HL-60 (cell line): ENCODE measurements around the gene AXIN1.

Experiments
- DNase-seq, 2 experiments: peaks; one replicate each; pipeline ENCODE4 v3.0.0-alpha.2; 2010 to 2020; ENCODE audit warnings: low read depth in 1 of 2, low spot score in 1 of 2
- H3K27ac ChIP-seq: fragments of 250-450 bp; sonication (Bioruptor Pico); replicated peaks from 2 replicates; pipeline ENCODE4 v1.5.1; 2020; ENCODE audit warnings: mild to moderate bottlenecking, moderate library complexity
- H3K27me3 ChIP-seq: fragments of 250-450 bp; sonication (Bioruptor Pico); 2 replicates; pipeline ENCODE4 v1.5.1; 2021; ENCODE audit warnings: mild to moderate bottlenecking, moderate library complexity; ENCODE audit not compliant: insufficient read depth, poor library complexity, severe bottlenecking
- H3K4me3 ChIP-seq: replicated peaks from 2 replicates; pipeline ENCODE4 v1.5.1; 2011; ENCODE audit warnings: mild to moderate bottlenecking, control low read depth, low read length; ENCODE audit not compliant: insufficient read depth
- GABPA ChIP-seq: IDR thresholded peaks from 2 replicates; pipeline ENCODE4 v1.6.1; 2012; ENCODE audit warnings: low read depth
- POLR2AphosphoS5 ChIP-seq: IDR thresholded peaks from 2 replicates; pipeline ENCODE4 v1.6.1; 2012; ENCODE audit warnings: low read depth
- REST ChIP-seq: IDR thresholded peaks from 2 replicates; pipeline ENCODE4 v1.6.1; 2012; ENCODE audit warnings: low read depth; ENCODE audit not compliant: insufficient replicate concordance
- SPI1 ChIP-seq: IDR thresholded peaks from 2 replicates; pipeline ENCODE4 v1.6.1; 2012; ENCODE audit warnings: low read depth, mild to moderate bottlenecking, borderline replicate concordance
- TF ChIP-seq, protein P1 (sequence below): IDR thresholded peaks from one replicate; pipeline ENCODE4 v1.5.1; 2011; ENCODE audit warnings: low read length, control low read depth, inconsistent platforms; ENCODE audit not compliant: insufficient read depth

Gene AXIN1

DNA sequence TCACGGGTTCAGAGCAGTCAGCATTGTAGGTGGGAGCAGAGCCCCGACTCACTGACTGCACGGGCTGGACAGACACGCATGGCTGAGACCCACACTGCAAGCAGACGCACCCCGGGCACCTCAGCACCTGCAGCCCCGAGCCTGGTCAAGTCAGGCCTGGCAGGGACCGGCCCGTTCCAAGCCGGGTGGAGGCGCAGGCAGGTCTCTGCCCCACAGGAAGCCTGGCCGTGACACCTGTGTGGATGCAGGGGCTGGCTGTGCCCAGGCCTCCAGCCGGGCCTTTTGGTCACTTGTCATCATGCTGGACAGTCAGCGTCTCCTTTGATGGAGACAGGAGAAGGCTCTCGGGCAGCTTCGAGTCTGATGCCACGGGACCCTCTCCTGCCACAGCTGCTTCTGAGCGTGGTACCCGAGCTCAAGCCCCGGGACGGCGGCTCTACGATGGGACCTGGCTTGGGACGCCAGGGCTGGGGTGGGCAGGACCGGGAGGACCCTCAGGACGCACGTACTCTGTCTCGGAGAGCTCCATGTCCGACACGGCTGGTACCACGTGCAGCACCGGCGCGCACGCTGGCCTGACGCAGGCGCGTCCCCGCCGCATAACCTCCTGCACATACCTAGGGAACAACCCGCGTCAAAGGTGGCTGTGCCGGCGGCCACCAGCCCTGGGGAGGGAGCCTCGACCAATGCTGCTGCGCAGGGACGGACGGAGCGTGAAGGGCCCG, 61.7 kb downstream of the AXIN1 start:
- TF ChIP-seq SPI1, result no peak
- no peak overlapping the region for H3K4me3 ChIP-seq
- H3K27ac ChIP-seq, result no peak overlapping the region
- H3K27me3 ChIP-seq, result no peaks in the 10 kb centered on the region
- DNase-seq, result no peak

DNA sequence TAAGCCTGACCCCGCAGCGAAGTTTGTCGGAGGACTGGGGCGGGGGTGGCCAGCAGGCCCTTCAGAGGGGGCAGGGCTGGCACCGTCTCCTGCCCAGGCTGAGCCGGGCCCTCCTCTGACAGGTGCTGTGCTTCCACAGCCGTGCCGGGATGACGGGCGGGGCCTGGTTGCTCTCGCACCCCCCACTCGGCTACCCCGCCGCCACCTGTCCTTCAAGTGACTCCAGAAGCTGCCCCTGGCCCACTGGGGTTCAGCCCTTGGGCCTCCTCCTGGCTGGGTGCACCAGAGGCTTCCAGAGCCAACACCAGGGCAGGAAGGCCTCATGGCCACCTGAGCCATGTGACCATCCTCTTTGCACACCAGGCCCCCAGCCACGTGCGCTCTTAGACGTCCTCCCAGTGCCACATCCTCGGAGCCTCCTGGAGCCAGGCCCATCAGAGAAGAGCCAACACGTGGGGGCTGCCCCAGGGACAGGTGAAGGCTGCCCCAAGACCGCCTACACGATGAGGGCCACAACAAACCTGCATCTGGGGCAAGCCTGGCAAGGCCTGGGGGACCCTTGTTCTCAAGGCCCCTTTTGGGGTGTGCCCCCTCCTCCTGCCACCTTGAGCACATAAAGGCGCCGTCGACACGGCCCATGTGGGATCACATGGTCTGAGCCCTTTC, 62.4 kb downstream of the AXIN1 start:
- Histone ChIP-seq H3K4me3 (no peak overlapping the region), H3K27ac (no peak overlapping the region), H3K27me3 (no peaks in the 10 kb centered on the region)
- no peak for DNase-seq
- TF ChIP-seq, protein P1, sequence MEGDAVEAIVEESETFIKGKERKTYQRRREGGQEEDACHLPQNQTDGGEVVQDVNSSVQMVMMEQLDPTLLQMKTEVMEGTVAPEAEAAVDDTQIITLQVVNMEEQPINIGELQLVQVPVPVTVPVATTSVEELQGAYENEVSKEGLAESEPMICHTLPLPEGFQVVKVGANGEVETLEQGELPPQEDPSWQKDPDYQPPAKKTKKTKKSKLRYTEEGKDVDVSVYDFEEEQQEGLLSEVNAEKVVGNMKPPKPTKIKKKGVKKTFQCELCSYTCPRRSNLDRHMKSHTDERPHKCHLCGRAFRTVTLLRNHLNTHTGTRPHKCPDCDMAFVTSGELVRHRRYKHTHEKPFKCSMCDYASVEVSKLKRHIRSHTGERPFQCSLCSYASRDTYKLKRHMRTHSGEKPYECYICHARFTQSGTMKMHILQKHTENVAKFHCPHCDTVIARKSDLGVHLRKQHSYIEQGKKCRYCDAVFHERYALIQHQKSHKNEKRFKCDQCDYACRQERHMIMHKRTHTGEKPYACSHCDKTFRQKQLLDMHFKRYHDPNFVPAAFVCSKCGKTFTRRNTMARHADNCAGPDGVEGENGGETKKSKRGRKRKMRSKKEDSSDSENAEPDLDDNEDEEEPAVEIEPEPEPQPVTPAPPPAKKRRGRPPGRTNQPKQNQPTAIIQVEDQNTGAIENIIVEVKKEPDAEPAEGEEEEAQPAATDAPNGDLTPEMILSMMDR, result no peak
- TF ChIP-seq GABPA, result no peak
- TF ChIP-seq POLR2AphosphoS5, result no peak
- TF ChIP-seq REST, result no peak
- TF ChIP-seq SPI1, result no peak

- Histone ChIP-seq H3K4me3 (no peak overlapping the region), H3K27me3 (no peaks in the 10 kb centered on the region), H3K27ac (no peak overlapping the region)
- TF ChIP-seq SPI1 (no peak), POLR2AphosphoS5 (no peak), GABPA (no peak), REST (no peak)
- TF ChIP-seq, protein P1, result no peak
- DNase-seq, result no peak
These were observed 63.0 kb downstream of the AXIN1 start for GRCh38 chr16:289395-289997.

GRCh38 chr16:287981-288920, 64.3 kb downstream of the AXIN1 start:
- no peak overlapping the region for H3K4me3 ChIP-seq
- H3K27me3 ChIP-seq, result no peaks in the 10 kb centered on the region
- H3K27ac ChIP-seq, result no peak overlapping the region
- no peak for DNase-seq
- TF ChIP-seq GABPA (no peak), POLR2AphosphoS5 (no peak), REST (no peak), SPI1 (no peak)
- TF ChIP-seq, protein P1, result no peak
